C4-2B (cell line): ENCODE data around the gene ADGRD1.

Experiments used
- ZFX ChIP-seq: fragments of 450-650 bp; IDR thresholded peaks from 2 replicates; pipeline ENCODE4 v1.6.1; 2017
- TF ChIP-seq, protein P1 (sequence below): fragments of 450-650 bp; conservative IDR thresholded peaks from 2 replicates; pipeline ENCODE4 v1.5.1; 2017; ENCODE audit warnings: mild to moderate bottlenecking

- TF ChIP-seq, protein P1, sequence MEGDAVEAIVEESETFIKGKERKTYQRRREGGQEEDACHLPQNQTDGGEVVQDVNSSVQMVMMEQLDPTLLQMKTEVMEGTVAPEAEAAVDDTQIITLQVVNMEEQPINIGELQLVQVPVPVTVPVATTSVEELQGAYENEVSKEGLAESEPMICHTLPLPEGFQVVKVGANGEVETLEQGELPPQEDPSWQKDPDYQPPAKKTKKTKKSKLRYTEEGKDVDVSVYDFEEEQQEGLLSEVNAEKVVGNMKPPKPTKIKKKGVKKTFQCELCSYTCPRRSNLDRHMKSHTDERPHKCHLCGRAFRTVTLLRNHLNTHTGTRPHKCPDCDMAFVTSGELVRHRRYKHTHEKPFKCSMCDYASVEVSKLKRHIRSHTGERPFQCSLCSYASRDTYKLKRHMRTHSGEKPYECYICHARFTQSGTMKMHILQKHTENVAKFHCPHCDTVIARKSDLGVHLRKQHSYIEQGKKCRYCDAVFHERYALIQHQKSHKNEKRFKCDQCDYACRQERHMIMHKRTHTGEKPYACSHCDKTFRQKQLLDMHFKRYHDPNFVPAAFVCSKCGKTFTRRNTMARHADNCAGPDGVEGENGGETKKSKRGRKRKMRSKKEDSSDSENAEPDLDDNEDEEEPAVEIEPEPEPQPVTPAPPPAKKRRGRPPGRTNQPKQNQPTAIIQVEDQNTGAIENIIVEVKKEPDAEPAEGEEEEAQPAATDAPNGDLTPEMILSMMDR: no peak
- no peak for TF ChIP-seq ZFX
Observed at GRCh38 chr12:130920119-130920703, 33.5 kb upstream of the ADGRD1 start.
